SHP77 treated with DMSO at 0.1 percent for 48 hours (cell line): ENCODE results near the gene POLR2M.

Source experiments
- DNase-seq: peaks from one replicate; lab custom pipeline; 2025; lab: John Stamatoyannopoulos, UW

The POLR2M gene

GRCh38 chr15:57692709-57693108 lies 13.8 kb upstream of the POLR2M start:
- no peak for DNase-seq

GRCh38 chr15:57694279-57694678 lies 12.2 kb upstream of the POLR2M start:
- no peak for DNase-seq

GRCh38 chr15:57696146-57696545 lies 10.4 kb upstream of the POLR2M start:
- peak; percentile 59 for DNase-seq

- no peak for DNase-seq
Observed at GRCh38 chr15:57697588-57697987, 8.9 kb upstream of the POLR2M start.

DNA sequence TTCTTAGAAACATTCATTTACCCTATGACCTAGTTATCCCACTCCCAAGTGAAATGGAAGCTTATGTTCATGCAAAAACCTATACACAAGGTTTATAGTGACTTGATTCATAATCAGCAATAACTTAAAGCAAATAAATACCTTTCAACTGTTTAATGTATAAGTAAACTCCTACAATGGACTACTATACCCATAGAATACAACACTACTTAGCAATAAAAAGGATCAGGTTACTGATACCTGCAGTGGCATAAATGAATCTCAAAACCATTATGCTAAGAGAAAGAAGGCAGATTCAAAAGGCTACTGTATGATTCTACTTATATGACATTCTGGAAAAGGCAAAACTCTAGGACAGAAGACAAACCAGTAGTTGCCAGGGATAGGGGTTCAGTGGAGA lies 8.3 kb upstream of the POLR2M start:
- DNase-seq, result no peak

DNA sequence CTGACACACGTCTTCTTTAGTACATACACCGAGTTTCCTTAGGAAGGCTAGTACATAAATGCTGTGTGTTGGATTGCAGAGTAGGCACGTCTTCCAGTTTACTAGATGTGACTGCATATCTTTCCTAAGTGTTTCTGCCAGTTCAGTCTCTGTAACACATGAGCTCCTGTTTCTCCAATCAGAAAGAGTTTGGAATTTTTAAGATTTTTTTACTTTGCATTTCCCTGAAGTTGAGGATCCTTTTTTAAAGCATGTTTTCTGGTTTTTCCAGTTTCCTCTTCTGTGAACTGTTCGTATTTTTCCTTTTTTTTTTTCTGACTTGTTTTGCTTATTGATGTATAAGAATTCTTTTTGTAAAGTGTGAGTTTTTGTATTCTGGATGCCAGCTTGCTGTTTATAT lies 7.5 kb upstream of the POLR2M start:
- no peak for DNase-seq

GRCh38 chr15:57703387-57703786 lies 3.1 kb upstream of the POLR2M start:
- DNase-seq, result no peak

DNA sequence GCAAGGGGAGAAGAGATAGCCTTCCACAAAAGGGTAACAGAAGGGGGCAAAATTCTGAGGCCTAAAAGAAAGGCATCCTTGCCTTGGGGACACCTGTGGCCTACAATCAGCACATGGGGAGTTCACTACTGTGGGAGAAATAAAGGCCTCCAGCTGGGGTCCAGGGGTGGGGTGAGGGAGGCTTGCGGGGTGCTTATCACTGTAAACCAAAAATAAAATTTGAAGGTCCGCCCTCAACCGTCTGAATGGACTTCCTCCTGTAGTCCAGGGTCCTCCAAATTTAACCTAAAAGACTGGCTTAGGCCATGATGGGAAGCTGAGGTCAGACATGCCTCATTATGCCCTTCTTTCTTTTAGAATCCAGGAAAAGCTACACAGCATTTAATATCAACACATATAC lies 2.1 kb upstream of the POLR2M start:
- DNase-seq, result no peak

DNA sequence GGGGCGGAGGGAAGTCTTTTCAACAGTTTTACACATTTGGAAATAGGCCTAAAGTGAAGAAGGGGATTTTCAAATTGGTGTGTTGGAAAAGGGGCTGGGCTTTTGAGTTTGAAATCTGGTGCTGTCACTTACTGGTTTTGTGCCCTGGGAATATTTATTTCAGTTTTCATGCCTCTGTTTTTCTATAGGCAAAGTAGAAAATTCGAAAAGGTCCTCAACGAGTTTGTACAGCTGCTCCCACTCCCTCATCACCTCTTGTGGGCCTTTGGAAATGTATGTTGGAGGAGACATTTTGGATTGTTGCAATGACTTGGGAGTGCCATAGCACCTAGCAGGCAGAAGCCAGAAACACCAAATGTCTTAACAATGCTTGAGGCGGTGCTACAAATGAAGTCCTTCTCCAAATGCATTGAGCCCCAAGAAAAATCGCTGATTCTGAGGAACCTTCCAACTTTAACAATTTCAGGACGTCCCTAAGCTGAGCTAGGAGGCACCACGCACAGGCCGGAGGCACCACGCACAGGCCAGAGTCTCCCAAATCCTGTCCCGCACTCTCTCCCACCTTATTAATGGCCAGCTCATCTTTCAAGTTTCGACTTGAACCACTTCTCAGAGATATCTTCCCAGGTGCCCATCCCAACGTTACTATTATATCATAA lies 639 bp upstream of the POLR2M start:
- no peak for DNase-seq

DNA sequence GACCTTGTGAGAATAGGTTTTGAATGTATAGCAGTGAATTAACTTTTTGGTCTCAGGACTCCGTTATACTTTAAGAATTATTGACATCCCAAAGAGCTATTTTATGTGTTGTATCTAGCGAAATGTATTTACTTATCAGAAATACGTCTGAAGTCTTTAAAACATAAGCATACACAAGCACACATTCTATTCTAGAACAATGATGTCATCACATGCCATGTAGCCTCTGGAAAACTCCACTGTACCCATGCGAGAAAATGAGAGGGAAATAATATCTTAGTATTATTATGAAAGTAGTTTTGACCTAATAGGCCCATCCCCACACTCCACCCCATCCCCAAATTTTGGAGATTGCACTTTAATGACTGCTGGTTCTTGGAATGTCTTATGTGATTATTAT lies 1.5 kb downstream of the POLR2M start:
- DNase-seq, result no peak

DNA sequence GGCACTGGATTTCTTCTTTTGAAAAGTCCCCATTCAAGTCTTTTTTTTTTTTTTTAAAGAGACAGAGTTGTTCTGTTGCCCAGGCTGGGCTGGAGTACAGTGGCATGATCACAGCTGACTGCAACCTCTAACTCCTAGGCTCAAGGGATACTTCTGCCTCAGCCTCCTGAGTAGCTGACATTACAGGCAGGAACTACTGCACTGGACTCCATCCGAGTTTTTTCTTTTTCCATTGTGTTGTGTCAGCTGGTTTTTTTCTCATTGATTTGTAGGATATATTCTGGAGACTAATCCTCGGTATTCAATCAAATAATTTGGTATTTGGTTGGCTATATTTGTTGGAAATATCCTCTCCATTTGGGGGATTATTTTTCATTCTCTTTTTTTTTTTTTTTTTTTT lies 11.8 kb downstream of the POLR2M start:
- DNase-seq, result no peak

DNA sequence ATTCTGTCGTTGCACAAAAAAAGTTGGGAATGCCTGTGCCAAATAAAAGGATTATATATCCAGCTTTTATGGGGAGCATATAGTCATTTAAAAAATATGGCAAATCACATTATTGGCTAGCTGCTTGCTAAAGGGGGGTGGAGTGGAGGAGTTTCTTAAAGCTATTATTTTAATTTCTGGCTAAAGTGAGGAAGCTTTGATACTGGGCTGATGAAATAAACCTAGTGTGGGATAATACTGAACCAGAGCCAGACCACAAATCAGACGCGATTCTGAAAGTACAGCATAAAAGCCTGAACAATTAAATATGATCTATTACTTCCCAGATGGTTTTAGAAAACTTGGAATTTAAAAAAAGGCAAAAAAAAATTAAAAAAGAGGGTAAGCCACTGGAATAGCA lies 14.4 kb downstream of the POLR2M start:
- DNase-seq, result no peak

DNA sequence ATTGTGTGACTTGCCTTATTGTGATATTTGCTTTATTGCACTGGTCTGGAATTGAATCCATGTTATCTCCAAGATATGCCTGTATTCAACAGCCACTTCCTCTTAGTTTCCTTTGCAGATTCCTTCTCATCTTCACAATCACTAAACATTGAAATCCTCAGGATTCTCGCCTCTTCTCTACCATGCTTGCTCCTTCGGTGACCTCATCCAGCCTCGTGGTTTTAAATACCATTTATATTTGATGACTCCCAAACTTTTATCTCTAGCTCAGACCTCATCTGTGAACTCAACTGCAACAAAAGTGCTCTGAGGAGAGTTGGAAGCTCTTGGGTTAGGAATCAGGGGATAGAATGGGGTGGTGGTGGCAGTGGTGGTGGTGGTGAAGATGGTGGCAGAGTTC lies 19.9 kb downstream of the POLR2M start:
- no peak for DNase-seq

- no peak for DNase-seq
Observed at GRCh38 chr15:57727031-57727430, 20.5 kb downstream of the POLR2M start.

DNA sequence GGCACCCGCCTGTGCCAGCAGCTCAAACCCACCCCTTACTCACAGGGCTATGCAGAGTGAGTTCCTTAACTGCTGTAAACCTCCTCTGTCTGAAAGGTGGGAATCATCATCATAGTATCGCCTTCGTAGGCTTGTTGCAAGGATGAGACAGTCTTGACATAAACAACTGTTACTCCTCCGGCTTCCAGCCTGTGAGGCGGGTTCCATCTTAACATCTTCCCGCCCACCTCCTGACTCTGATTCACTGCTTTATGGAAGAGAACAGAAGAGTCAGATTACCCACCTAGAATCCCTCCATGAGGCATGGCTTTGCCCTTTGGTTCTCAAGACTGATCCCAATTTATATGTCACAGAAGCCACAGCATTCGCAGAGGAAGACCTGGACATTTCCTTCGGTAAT lies 21.9 kb downstream of the POLR2M start:
- no peak for DNase-seq

- DNase-seq, result no peak
Observed at GRCh38 chr15:57730876-57731275, 24.4 kb downstream of the POLR2M start.

- no peak for DNase-seq
Observed at GRCh38 chr15:57731530-57732103, 25.1 kb downstream of the POLR2M start.

GRCh38 chr15:57732526-57733331 lies 26.2 kb downstream of the POLR2M start:
- DNase-seq, result peak; percentile 22

- DNase-seq, result no peak
Observed at GRCh38 chr15:57734860-57735259, 28.3 kb downstream of the POLR2M start.

DNA sequence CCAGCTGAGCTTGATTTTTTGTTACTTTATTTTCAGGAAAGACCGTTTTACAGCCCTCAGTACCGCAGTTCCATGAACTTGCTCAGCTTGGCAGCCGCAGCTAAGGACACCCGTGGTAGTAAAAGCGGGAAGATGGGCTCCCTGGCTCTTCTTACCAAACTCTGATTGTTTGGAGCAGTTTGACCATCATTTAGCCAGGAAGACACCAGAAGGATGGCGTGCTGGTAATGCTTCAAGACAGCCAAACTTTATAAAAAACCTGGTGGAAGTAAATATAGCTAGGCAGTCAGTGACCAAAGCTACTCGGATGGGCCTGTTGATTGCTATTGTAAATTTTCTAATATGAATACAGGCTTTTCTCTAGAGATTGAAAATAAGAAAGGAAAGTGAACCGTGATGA lies 28.9 kb downstream of the POLR2M start:
- no peak for DNase-seq

DNA sequence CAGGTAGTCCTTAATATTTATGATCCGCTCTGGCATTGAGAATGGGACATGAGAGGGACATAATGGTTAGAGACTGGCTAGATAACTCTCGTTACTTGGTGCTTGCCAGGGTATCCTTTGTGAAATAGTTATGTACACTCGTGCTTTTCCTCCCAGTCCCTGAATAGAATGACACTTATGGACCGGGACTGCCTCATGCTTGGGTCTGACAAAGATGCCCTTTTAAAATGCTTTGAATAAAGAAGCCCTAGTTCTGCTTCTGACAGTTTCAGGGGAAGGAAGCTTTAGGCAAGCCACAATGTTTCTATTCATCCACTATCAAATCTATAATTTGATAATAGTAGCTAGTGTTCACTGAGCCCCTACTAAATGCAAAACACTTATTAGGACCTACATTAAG lies 29.4 kb downstream of the POLR2M start:
- no peak for DNase-seq

- no peak for DNase-seq
Observed at GRCh38 chr15:57736591-57736990, 30.1 kb downstream of the POLR2M start.

GRCh38 chr15:57738734-57739237 lies 32.3 kb downstream of the POLR2M start:
- no peak for DNase-seq
